A549 (cell line): Measurements from ENCODE around the gene LCN9. TPM values are rescaled to one million over a fixed set of nuclear protein-coding genes. Genes with fewer than 3 reads are reported as not detected.

ENCODE experiments used
- ATAC-seq, 2 experiments: fragments of 200-7000 bp in 1 of 2; fragments of >200 bp in 1 of 2; cut with Nextera tagmentation in 1 of 2; cut with Tn5 transposase in 1 of 2; 3 replicates each; pipeline versions ENCODE4 v1.8.0 to v1.9.1; 2018 to 2020; ENCODE audit warnings: mild to moderate bottlenecking in 1 of 2, moderate library complexity in 1 of 2
- CTCF ChIA-PET: fragments of 300-600 bp; sonication (Branson Sonifier 250); formaldehyde crosslinking; extraction: SDS; loops from one replicate; lab custom pipeline; 2021; ENCODE audit warnings: antibody characterized with exemption, inconsistent platforms; lab: Yijun Ruan, JAX
- POLR2A ChIA-PET: fragments of 350-600 bp; formaldehyde crosslinking; extraction: SDS; loops from one replicate; lab custom pipeline; 2021; ENCODE audit warnings: antibody characterized with exemption, inconsistent platforms; lab: Yijun Ruan, JAX
- DNase-seq, 2 experiments: peaks; one replicate each; pipeline versions ENCODE4 v3.0.0 to v3.0.0-alpha.2; 2011 to 2016; ENCODE audit warnings: low read depth in 1 of 2, low spot score in 1 of 2
- FAIRE-seq: peaks from 2 replicates; lab custom pipeline; 2011; peaks lifted over from hg19 to GRCh38; lab: Jason Lieb, UNC
- H3K27ac ChIP-seq, 2 experiments: fragments of >200 bp; sonication (Bioruptor Twin); formaldehyde crosslinking; 3 replicates each; pipeline ENCODE4 v1.5.1; 2016 to 2017
- H3K4me1 ChIP-seq: fragments of >200 bp; sonication (Bioruptor Twin); formaldehyde crosslinking; 3 replicates; pipeline ENCODE4 v1.6.1; 2016
- H3K4me2 ChIP-seq: fragments of >200 bp; sonication (Bioruptor Twin); formaldehyde crosslinking; 3 replicates; pipeline ENCODE4 v1.6.1; 2016
- H3K4me3 ChIP-seq: fragments of >200 bp; sonication (Bioruptor Twin); formaldehyde crosslinking; 3 replicates; pipeline ENCODE4 v1.5.1; 2016
- H3K9me3 ChIP-seq: fragments of >200 bp; sonication (Bioruptor Twin); formaldehyde crosslinking; 3 replicates; pipeline ENCODE4 v1.6.1; 2016
- CBX8 ChIP-seq: fragments of 200-600 bp; sonication (generic); IDR thresholded peaks from 2 replicates; pipeline ENCODE4 v1.6.1; 2016
- CHD2 ChIP-seq: fragments of 150-350 bp; IDR thresholded peaks from 2 replicates; pipeline ENCODE4 v1.6.1; 2014; ENCODE audit warnings: low read length; ENCODE audit not compliant: partially characterized antibody
- EHF ChIP-seq: fragments of 250-450 bp; sonication (Bioruptor Pico); IDR thresholded peaks from 2 replicates; pipeline ENCODE4 v1.5.0; 2020; ENCODE audit warnings: mild to moderate bottlenecking
- GATA3 ChIP-seq: IDR thresholded peaks from 2 replicates; pipeline ENCODE4 v1.6.1; 2012; ENCODE audit warnings: borderline replicate concordance
- HDAC2 ChIP-seq: fragments of 200-600 bp; sonication (generic); IDR thresholded peaks from 2 replicates; pipeline ENCODE4 v1.6.1; 2016
- HEYL ChIP-seq: fragments of 250-450 bp; sonication (Bioruptor Pico); IDR thresholded peaks from 2 replicates; pipeline ENCODE4 v1.8.0; 2021; ENCODE audit warnings: mild to moderate bottlenecking, moderate library complexity
- HOXB13 ChIP-seq: fragments of 250-450 bp; sonication (Bioruptor Pico); IDR thresholded peaks from 2 replicates; pipeline ENCODE4 v1.5.0; 2020; ENCODE audit warnings: low read depth, mild to moderate bottlenecking, moderate library complexity
- JUN ChIP-seq, 2 experiments: fragments of >200 bp; sonication (Bioruptor Twin); formaldehyde crosslinking; IDR thresholded peaks; 2 replicates in 1 of 2; 3 replicates in 1 of 2; pipeline ENCODE4 v1.6.1; 2016 to 2017
- JUNB ChIP-seq: fragments of >200 bp; sonication (Bioruptor Twin); formaldehyde crosslinking; IDR thresholded peaks from 2 replicates; pipeline ENCODE4 v1.6.1; 2016
- MAZ ChIP-seq: fragments of 150-350 bp; IDR thresholded peaks from 2 replicates; pipeline ENCODE4 v1.6.1; 2014; ENCODE audit warnings: antibody characterized with exemption, low read depth, low read length, borderline replicate concordance
- RARB ChIP-seq: fragments of 250-450 bp; sonication (Bioruptor Pico); IDR thresholded peaks from 2 replicates; pipeline ENCODE4 v1.8.0; 2021; ENCODE audit warnings: mild to moderate bottlenecking, moderate library complexity
- RNF2 ChIP-seq: fragments of 200-600 bp; sonication (generic); IDR thresholded peaks from 2 replicates; pipeline ENCODE4 v1.6.1; 2016; ENCODE audit warnings: low read depth, mild to moderate bottlenecking, antibody characterized with exemption, moderate library complexity, borderline replicate concordance
- SREBF2 ChIP-seq: fragments of 450-650 bp; IDR thresholded peaks from 2 replicates; pipeline ENCODE4 v1.6.1; 2014; ENCODE audit warnings: mild to moderate bottlenecking, moderate library complexity
- TP53 ChIP-seq: fragments of 250-450 bp; sonication (Bioruptor Pico); IDR thresholded peaks from 2 replicates; pipeline ENCODE4 v1.5.0; 2021; ENCODE audit warnings: mild to moderate bottlenecking, moderate library complexity
- ZC3H11A ChIP-seq: fragments of 450-650 bp; IDR thresholded peaks from 2 replicates; pipeline ENCODE4 v1.6.1; 2014; ENCODE audit warnings: antibody characterized with exemption, mild to moderate bottlenecking
- ZSCAN20 ChIP-seq: fragments of 250-450 bp; sonication (Bioruptor Pico); IDR thresholded peaks from 2 replicates; pipeline ENCODE4 v1.8.0; 2022; ENCODE audit warnings: mild to moderate bottlenecking, moderate library complexity
- WGBS: methylation state at CpG from one replicate; pipeline ENCODE4 v1.1.6; 2017; ENCODE audit errors: missing lambda C conversion rate; 5-methylcytosine and 5-hydroxymethylcytosine counted together
- polyA plus RNA-seq, 4 experiments: library from polyadenylated mRNA; depleted of rRNA in 3 of 4; stranded (reverse); fragments of >200 nt; fragmentation: RNase III in 1 of 4; extraction: RNeasy Plus Mini Kit Qiagen cat#74134 plus additional on column Dnase treatment in 1 of 4; gene quantifications; 2 replicates in 3 of 4; 3 replicates in 1 of 4; pipeline ENCODE4 v1.2.3, GENCODE V29; 2011 to 2017
- TF ChIP-seq, protein P1 (sequence below): fragments of 250-450 bp; sonication (Bioruptor Pico); IDR thresholded peaks from 2 replicates; pipeline ENCODE4 v1.5.0; 2021; ENCODE audit warnings: mild to moderate bottlenecking, moderate library complexity, borderline replicate concordance
- TF ChIP-seq, protein P2 (sequence below): fragments of >200 bp; sonication (Bioruptor Twin); formaldehyde crosslinking; IDR thresholded peaks from 2 replicates; pipeline ENCODE4 v1.6.1; 2016
- TF ChIP-seq, protein P3 (sequence below): IDR thresholded peaks from 2 replicates; pipeline ENCODE4 v1.6.1; 2012; ENCODE audit warnings: low read depth, borderline replicate concordance
- TF ChIP-seq, protein P4 (sequence below): fragments of 200-600 bp; sonication (generic); IDR thresholded peaks from 2 replicates; pipeline ENCODE4 v1.6.1; 2016; ENCODE audit warnings: antibody characterized with exemption, mild to moderate bottlenecking, moderate library complexity

LCN9 gene
- polyA plus RNA-seq, 2 of the 4 experiments (the other 2 are of a cell fraction): not detected

DNA sequence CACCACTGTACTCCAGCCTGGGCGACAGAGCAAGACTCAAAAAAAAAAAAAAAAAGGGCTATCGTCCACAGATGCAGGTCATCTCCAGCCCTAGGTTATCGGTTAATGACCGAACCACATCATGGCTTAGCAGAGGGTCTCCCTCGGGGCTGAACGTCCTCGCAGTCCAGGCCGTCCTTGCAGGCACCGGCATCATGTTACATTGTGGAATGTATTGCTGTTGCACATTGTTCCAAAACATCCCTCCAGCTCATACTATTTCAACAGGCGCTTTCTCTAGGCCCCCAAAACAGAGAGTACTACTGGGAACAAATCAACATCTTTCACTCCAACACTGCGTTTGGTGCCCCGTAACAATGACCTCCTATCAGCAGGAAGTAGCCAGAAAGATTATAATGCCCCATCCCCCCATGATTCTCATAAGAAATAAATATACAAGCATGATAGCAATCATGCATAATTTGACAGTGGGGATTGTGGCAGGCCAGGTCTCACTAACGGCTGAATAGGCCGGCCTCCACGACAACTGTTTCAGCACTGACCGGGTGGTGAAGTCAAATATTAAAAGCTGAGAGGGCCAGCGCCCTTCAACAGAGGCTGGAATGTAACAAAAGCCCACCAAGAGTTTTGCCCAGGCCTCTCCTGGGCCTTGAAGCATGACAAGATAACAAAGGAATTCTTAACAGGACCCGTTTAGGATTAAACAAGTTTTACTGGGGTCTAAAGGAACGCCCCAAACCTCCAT, 1.1 kb upstream of the LCN9 start:
- H3K4me1 ChIP-seq: no peaks in the 10 kb centered on the region
- no peak overlapping the region for H3K4me2 ChIP-seq
- no peak overlapping the region for H3K27ac ChIP-seq
- WGBS: 75% methylated on average over 19 of the region's 19 CpGs
- TF ChIP-seq, protein P1, sequence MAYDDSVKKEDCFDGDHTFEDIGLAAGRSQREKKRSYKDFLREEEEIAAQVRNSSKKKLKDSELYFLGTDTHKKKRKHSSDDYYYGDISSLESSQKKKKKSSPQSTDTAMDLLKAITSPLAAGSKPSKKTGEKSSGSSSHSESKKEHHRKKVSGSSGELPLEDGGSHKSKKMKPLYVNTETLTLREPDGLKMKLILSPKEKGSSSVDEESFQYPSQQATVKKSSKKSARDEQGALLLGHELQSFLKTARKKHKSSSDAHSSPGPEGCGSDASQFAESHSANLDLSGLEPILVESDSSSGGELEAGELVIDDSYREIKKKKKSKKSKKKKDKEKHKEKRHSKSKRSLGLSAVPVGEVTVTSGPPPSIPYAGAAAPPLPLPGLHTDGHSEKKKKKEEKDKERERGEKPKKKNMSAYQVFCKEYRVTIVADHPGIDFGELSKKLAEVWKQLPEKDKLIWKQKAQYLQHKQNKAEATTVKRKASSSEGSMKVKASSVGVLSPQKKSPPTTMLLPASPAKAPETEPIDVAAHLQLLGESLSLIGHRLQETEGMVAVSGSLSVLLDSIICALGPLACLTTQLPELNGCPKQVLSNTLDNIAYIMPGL (CRISPR knock-in tag): no peak
- TF ChIP-seq JUN (IDR thresholded peaks at IDR 0.05): no peak
- no peak for TF ChIP-seq MAZ
- TF ChIP-seq CBX8: no peak
- TF ChIP-seq EHF: no peak
- TF ChIP-seq RARB: no peak
- TF ChIP-seq JUNB: no peak
- TF ChIP-seq, protein P2, sequence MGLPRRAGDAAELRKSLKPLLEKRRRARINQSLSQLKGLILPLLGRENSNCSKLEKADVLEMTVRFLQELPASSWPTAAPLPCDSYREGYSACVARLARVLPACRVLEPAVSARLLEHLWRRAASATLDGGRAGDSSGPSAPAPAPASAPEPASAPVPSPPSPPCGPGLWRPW: no peak
- no peak for TF ChIP-seq SREBF2
- TF ChIP-seq ZC3H11A: no peak
- TF ChIP-seq CHD2: no peak
- TF ChIP-seq HEYL (CRISPR knock-in tag): no peak
- TF ChIP-seq ZSCAN20 (CRISPR knock-in tag): no peak
- TF ChIP-seq GATA3: no peak
- TF ChIP-seq HOXB13 (CRISPR knock-in tag): no peak
- TF ChIP-seq, protein P3, sequence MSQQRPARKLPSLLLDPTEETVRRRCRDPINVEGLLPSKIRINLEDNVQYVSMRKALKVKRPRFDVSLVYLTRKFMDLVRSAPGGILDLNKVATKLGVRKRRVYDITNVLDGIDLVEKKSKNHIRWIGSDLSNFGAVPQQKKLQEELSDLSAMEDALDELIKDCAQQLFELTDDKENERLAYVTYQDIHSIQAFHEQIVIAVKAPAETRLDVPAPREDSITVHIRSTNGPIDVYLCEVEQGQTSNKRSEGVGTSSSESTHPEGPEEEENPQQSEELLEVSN: no peak
- TF ChIP-seq TP53: no peak
- H3K4me3 ChIP-seq: no peak overlapping the region
- FAIRE-seq (no peak), DNase-seq (no peak), ATAC-seq (no peak)
- H3K9me3 ChIP-seq: no peaks in the 10 kb centered on the region
- POLR2A ChIA-PET: interaction anchor here (1.5 kb wide), 1 partner anchor 14 kb away, joined by 3 read pairs; no protein-coding TSS in a partner anchor
- CTCF ChIA-PET: no interaction called here

DNA sequence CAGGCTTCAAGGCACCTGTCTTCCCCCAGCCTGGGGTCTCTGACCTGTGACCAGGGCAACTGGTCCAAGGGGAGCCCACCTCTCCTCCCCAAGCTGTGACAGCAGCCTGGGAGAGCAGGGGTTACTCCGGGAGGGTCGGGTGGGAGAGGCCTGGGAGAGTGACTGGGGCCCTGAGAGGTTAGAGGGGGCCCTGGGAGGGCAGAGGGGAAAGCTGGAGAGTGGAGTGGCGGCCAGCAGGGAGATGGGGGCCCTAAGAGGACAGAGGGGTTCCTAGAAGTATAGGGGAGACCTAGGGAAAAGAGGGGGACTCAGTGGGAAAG, 302 bp downstream of the LCN9 start:
- 11% methylated on average over 1 of the region's 3 CpGs for WGBS
- H3K4me3 ChIP-seq: no peak overlapping the region
- H3K9me3 ChIP-seq: no peaks in the 10 kb centered on the region
- FAIRE-seq (no peak), ATAC-seq (no peak), DNase-seq (no peak)
- CTCF ChIA-PET: no interaction called here
- no peaks in the 10 kb centered on the region for H3K4me1 ChIP-seq
- TF ChIP-seq RNF2: no peak
- TF ChIP-seq HDAC2: no peak
- TF ChIP-seq, protein P4, sequence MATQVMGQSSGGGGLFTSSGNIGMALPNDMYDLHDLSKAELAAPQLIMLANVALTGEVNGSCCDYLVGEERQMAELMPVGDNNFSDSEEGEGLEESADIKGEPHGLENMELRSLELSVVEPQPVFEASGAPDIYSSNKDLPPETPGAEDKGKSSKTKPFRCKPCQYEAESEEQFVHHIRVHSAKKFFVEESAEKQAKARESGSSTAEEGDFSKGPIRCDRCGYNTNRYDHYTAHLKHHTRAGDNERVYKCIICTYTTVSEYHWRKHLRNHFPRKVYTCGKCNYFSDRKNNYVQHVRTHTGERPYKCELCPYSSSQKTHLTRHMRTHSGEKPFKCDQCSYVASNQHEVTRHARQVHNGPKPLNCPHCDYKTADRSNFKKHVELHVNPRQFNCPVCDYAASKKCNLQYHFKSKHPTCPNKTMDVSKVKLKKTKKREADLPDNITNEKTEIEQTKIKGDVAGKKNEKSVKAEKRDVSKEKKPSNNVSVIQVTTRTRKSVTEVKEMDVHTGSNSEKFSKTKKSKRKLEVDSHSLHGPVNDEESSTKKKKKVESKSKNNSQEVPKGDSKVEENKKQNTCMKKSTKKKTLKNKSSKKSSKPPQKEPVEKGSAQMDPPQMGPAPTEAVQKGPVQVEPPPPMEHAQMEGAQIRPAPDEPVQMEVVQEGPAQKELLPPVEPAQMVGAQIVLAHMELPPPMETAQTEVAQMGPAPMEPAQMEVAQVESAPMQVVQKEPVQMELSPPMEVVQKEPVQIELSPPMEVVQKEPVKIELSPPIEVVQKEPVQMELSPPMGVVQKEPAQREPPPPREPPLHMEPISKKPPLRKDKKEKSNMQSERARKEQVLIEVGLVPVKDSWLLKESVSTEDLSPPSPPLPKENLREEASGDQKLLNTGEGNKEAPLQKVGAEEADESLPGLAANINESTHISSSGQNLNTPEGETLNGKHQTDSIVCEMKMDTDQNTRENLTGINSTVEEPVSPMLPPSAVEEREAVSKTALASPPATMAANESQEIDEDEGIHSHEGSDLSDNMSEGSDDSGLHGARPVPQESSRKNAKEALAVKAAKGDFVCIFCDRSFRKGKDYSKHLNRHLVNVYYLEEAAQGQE: no peak
- TF ChIP-seq, all 56 proteins: peak for 0
- no peak overlapping the region for H3K27ac ChIP-seq
- POLR2A ChIA-PET: no interaction called here
- no peak overlapping the region for H3K4me2 ChIP-seq
